ENCODE results near the gene REXO5.

REXO5 gene

DNA sequence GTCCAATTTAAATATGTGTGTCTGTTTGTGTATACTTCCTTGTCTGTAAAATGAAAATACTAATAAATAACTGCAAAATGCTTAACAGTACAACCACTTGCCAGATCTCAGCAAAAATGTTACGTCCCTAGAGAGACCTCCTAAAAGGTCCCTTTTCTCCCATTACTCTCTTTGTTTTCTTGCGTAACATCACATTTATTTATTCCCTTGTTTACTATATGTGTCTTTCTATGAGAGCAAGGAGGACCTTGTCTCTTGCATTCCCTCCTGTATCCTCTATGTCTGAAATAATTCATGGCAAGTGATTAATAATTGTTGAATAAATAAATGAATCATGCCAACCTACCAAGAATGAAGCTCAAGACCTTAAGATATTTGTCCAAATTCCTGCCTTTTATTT, 40.6 kb upstream of the REXO5 start:
- Histone ChIP-seq H3K4me3 (ENCODE audit: low read depth, low read length) (no peak overlapping the region), H3K27ac (ENCODE audit: extremely low read depth, low read depth, low read length) (no peak overlapping the region), H3K4me1 (ENCODE audit: control insufficient read depth, insufficient read depth, low read length) (no peaks in the 10 kb centered on the region), H3K36me3 (ENCODE audit: control insufficient read depth in 2 of 2, insufficient read depth in 1 of 2, low read length in 2 of 2) (no peaks in the 10 kb centered on the region), H3K9me3 (ENCODE audit: control insufficient read depth, insufficient read depth, low read depth, low read length) (no peaks in the 10 kb centered on the region)
- CTCF ChIA-PET: interaction anchor here (1.6 to 2.4 kb wide), 2 partner anchors 7 to 10 kb away, joined by 4 to 8 read pairs; no protein-coding TSS in a partner anchor
- TF ChIP-seq ZNF138 (tag by site-specific recombination; IDR thresholded peaks at IDR 0.05; ENCODE audit: borderline replicate concordance) (no peak), ZNF274 (IDR thresholded peaks at IDR 0.05; ENCODE audit: low read length) (no peak), ZNF274 (tag by site-specific recombination; IDR thresholded peaks at IDR 0.05; ENCODE audit: borderline replicate concordance) (no peak), MEIS1 (CRISPR knock-in tag; IDR thresholded peaks at IDR 0.05; ENCODE audit: borderline replicate concordance) (no peak), ZNF202 (tag by site-specific recombination; IDR thresholded peaks at IDR 0.05; ENCODE audit: borderline replicate concordance) (no peak)
- POLR2A ChIA-PET: no interaction called here

- Histone ChIP-seq H3K36me3 (ENCODE audit: control insufficient read depth in 2 of 2, insufficient read depth in 1 of 2, low read length in 2 of 2) (no peaks in the 10 kb centered on the region), H3K27ac (ENCODE audit: extremely low read depth, low read depth, low read length) (no peak overlapping the region), H3K9me3 (ENCODE audit: control insufficient read depth, insufficient read depth, low read depth, low read length) (no peaks in the 10 kb centered on the region), H3K4me3 (ENCODE audit: low read depth, low read length) (no peak overlapping the region), H3K4me1 (ENCODE audit: control insufficient read depth, insufficient read depth, low read length) (no peaks in the 10 kb centered on the region)
- CTCF ChIA-PET: interaction anchor here (0.7 to 2.4 kb wide), 3 partner anchors 9 to 36 kb away, joined by 4 to 8 read pairs (median 5); no protein-coding TSS in a partner anchor
- TF ChIP-seq TCF7L2 (IDR thresholded peaks at IDR 0.05; ENCODE audit: borderline replicate concordance, low read depth, low read length) (no peak), ZNF37A (tag by site-specific recombination; IDR thresholded peaks at IDR 0.05) (no peak), ZNF16 (tag by site-specific recombination; IDR thresholded peaks at IDR 0.05; ENCODE audit: low read depth) (no peak), ZFHX2 (tag by site-specific recombination; conservative IDR thresholded peaks at IDR 0.05) (no peak), ZNF548 (tag by site-specific recombination; IDR thresholded peaks at IDR 0.05) (no peak), IKZF3 (tag by site-specific recombination; IDR thresholded peaks at IDR 0.05) (no peak), GLIS1 (tag by site-specific recombination; IDR thresholded peaks at IDR 0.05) (no peak), SP3 (tag by site-specific recombination; IDR thresholded peaks at IDR 0.05) (no peak)
- POLR2A ChIA-PET: no interaction called here
Observed at GRCh38 chr16:20766294-20766693, 40.0 kb upstream of the REXO5 start.

- POLR2A ChIA-PET: no interaction called here
- H3K9me3 ChIP-seq (ENCODE audit: control insufficient read depth, insufficient read depth, low read depth, low read length): no peaks in the 10 kb centered on the region
- no peak overlapping the region for H3K27ac ChIP-seq (ENCODE audit: extremely low read depth, low read depth, low read length)
- no peaks in the 10 kb centered on the region for H3K4me1 ChIP-seq (ENCODE audit: control insufficient read depth, insufficient read depth, low read length)
- CTCF ChIA-PET: no interaction called here
- H3K4me3 ChIP-seq (ENCODE audit: low read depth, low read length): no peak overlapping the region
- H3K36me3 ChIP-seq (ENCODE audit: control insufficient read depth in 2 of 2, insufficient read depth in 1 of 2, low read length in 2 of 2): no peaks in the 10 kb centered on the region
- no peak for TF ChIP-seq BCL11B (tag by site-specific recombination; IDR thresholded peaks at IDR 0.05; ENCODE audit: low read depth)
- TF ChIP-seq ZBTB48 (tag by site-specific recombination; IDR thresholded peaks at IDR 0.05): no peak
- no peak for TF ChIP-seq ZBTB8A (tag by site-specific recombination; IDR thresholded peaks at IDR 0.05)
- no peak for TF ChIP-seq ZNF121 (tag by site-specific recombination; IDR thresholded peaks at IDR 0.05)
- no peak for TF ChIP-seq ZFHX2 (tag by site-specific recombination; conservative IDR thresholded peaks at IDR 0.05)
- no peak for TF ChIP-seq ZNF184 (tag by site-specific recombination; IDR thresholded peaks at IDR 0.05)
- TF ChIP-seq ZNF10 (tag by site-specific recombination; IDR thresholded peaks at IDR 0.05): no peak
- TF ChIP-seq ZNF239 (tag by site-specific recombination; IDR thresholded peaks at IDR 0.05): no peak
- no peak for TF ChIP-seq ZNF664 (tag by site-specific recombination; IDR thresholded peaks at IDR 0.05)
- TF ChIP-seq KLF8 (tag by site-specific recombination; IDR thresholded peaks at IDR 0.05): no peak
- TF ChIP-seq ZBTB7A (tag by site-specific recombination; IDR thresholded peaks at IDR 0.05; ENCODE audit: low read depth): no peak
- TF ChIP-seq ZSCAN30 (tag by site-specific recombination; IDR thresholded peaks at IDR 0.05): no peak
- no peak for TF ChIP-seq ZNF600 (tag by site-specific recombination; IDR thresholded peaks at IDR 0.05)
- TF ChIP-seq, protein P1, sequence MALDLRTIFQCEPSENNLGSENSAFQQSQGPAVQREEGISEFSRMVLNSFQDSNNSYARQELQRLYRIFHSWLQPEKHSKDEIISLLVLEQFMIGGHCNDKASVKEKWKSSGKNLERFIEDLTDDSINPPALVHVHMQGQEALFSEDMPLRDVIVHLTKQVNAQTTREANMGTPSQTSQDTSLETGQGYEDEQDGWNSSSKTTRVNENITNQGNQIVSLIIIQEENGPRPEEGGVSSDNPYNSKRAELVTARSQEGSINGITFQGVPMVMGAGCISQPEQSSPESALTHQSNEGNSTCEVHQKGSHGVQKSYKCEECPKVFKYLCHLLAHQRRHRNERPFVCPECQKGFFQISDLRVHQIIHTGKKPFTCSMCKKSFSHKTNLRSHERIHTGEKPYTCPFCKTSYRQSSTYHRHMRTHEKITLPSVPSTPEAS (tag by site-specific recombination; IDR thresholded peaks at IDR 0.05): no peak
- no peak for TF ChIP-seq ZNF707 (tag by site-specific recombination; IDR thresholded peaks at IDR 0.05)
- TF ChIP-seq TSHZ1 (tag by site-specific recombination; IDR thresholded peaks at IDR 0.05; ENCODE audit: borderline replicate concordance): no peak
- no peak for TF ChIP-seq ZNF501 (tag by site-specific recombination; IDR thresholded peaks at IDR 0.05)
- no peak for TF ChIP-seq ZNF391 (tag by site-specific recombination; IDR thresholded peaks at IDR 0.05; ENCODE audit: borderline replicate concordance, low read depth)
Observed at GRCh38 chr16:20767577-20767976, 38.8 kb upstream of the REXO5 start.
